ENCODE measurements around the gene RAD50.
"Not testable (repeated sequence)": the region's sequence is repeated elsewhere in the genome, so short reads cannot be mapped to it uniquely, and the experiment has no call there.

RAD50 gene

GRCh38 chr5:132679166-132679565 lies 122.4 kb downstream of the RAD50 start:
- no peak for DNase-seq

DNA sequence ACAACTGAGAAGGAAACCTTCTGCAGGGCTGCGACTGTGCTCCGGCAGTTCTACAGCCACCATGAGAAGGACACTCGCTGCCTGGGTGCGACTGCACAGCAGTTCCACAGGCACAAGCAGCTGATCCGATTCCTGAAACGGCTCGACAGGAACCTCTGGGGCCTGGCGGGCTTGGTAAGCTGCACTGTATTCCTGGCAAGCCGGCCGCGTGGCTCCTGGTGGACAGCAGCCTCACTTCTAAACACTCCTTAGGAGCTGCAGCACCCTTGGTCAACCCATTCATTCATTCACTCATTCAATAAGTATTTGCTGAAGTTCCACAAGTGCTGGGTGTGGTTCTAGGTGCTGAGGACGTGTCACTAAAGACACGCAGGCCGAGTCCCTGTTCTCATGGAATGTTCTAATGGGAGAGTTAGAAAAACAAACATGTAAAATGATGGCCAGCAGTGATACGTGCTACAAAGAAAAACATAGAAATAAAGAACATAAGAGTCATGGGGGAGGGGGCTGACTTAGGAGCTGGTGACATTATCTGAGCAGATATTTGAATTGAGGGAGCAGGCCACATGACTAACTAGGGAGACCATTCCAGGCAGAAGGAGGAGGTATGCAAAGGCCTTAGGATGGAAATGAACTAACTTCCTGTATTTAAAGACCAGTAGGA lies 123.1 kb downstream of the RAD50 start:
- no peak for DNase-seq

GRCh38 chr5:132680780-132681475 lies 124.2 kb downstream of the RAD50 start:
- no peak for DNase-seq

- DNase-seq = no peak
These were observed 124.7 kb downstream of the RAD50 start for GRCh38 chr5:132681476-132681831.

- DNase-seq = no peak
These were observed 125.2 kb downstream of the RAD50 start for GRCh38 chr5:132681983-132682382.

DNA sequence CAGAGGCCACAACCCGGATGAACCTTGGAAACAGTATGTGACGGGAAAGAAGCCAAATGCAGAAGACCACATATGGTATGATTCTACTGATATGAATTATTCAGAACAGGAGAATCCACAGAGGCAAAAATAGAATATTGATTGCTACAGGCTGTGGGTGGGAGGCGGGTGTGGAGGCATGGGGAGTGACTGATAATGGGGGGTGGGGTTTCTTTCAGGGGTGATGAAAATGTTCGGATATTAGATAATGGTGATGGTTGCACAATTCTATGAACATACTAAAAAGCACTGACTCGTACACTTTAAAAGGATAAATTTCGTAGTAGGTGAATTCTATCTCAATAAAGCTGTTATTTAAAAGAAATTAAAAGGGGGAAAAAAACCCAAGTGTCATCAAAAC lies 127.7 kb downstream of the RAD50 start:
- no peak for DNase-seq

GRCh38 chr5:132684922-132685720 lies 128.3 kb downstream of the RAD50 start:
- DNase-seq = no peak

- DNase-seq = no peak
These were observed 129.4 kb downstream of the RAD50 start for GRCh38 chr5:132686193-132686592.

GRCh38 chr5:132687995-132688394 lies 131.2 kb downstream of the RAD50 start:
- DNase-seq = no peak

- no peak for DNase-seq
These were observed 132.0 kb downstream of the RAD50 start for GRCh38 chr5:132688536-132689339.

GRCh38 chr5:132689513-132689912 lies 132.7 kb downstream of the RAD50 start:
- DNase-seq = no peak

- DNase-seq = no peak
These were observed 133.4 kb downstream of the RAD50 start for GRCh38 chr5:132690156-132690555.

GRCh38 chr5:132691755-132692631 lies 135.2 kb downstream of the RAD50 start:
- not testable (repeated sequence) for DNase-seq

DNA sequence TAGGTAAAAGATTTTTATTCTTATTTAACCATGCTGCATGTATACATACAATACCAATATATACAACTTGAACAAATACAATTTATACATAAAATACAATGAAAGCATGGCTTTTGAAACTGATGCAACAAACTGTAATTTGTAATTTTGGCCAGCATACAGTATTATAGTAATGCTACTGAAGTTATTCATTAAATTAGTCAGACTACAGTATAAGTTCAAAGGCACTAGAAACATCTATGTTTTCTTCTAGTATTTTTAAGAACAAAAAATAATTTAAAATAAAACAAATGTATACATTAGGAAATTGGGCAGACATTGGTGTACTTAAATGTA lies 135.8 kb downstream of the RAD50 start:
- no peak for DNase-seq
